H7 (cell line): ENCODE data around the gene MPP2. TPM values are rescaled to one million over a fixed set of nuclear protein-coding genes. Genes with fewer than 3 reads are reported as not detected.

Experiments used
- DNase-seq: peaks from one replicate; pipeline ENCODE4 v3.0.0; 2012
- H3K27me3 ChIP-seq: 2 replicates; pipeline ENCODE4 v1.6.0; 2011; ENCODE audit warnings: mild to moderate bottlenecking, low read length; ENCODE audit not compliant: control insufficient read depth, insufficient read depth
- H3K36me3 ChIP-seq: replicated peaks from 2 replicates; pipeline ENCODE4 v1.5.1; 2011; ENCODE audit warnings: low read length; ENCODE audit not compliant: control insufficient read depth, insufficient read depth
- H3K4me3 ChIP-seq: 2 replicates; pipeline ENCODE4 v1.5.1; 2011; ENCODE audit warnings: low read depth, mild to moderate bottlenecking, control low read depth, low read length, moderate library complexity; ENCODE audit not compliant: insufficient read depth
- total RNA-seq: library from RNA; depleted of rRNA; stranded (reverse); fragments of >200 nt; shearing (Covaris generic); gene quantifications from 2 replicates; pipeline ENCODE4 v1.2.3, GENCODE V29; 2014; rRNA removed

The MPP2 gene
- total RNA-seq, 1 experiment from 2014 or later, result 9.0 TPM

DNA sequence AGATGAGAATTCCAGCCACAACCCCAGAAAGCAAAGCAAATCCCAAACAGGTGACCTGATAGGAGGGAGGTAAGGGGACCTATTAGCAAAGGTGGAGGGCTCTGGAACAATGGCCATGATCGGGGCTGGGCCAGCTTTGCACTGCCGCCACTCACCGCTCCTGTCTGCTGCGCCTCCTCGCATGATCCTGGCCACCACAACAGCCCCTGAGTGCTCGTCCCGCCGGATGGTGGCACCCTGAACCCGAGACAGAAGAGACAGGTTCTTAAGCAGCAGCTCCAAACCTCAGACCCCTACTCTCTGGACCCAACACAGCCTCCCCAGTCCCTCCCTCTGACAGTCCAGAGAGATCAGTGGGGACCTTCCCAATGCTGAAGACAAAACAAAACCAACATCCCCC is 79.7 kb downstream of the MPP2 start:
- Histone ChIP-seq H3K36me3 (no peaks in the 10 kb centered on the region; the same call in 1 of the 2 replicates), H3K27me3 (no peaks in the 10 kb centered on the region; the same call in none of the 2 replicates), H3K4me3 (no peak overlapping the region)
- DNase-seq, result no peak

- Histone ChIP-seq H3K27me3 (no peaks in the 10 kb centered on the region), H3K36me3 (no peaks in the 10 kb centered on the region; the same call in 1 of the 2 replicates), H3K4me3 (no peak overlapping the region)
- DNase-seq, result no peak
Observed at GRCh38 chr17:43826206-43826605, 81.1 kb downstream of the MPP2 start.

DNA sequence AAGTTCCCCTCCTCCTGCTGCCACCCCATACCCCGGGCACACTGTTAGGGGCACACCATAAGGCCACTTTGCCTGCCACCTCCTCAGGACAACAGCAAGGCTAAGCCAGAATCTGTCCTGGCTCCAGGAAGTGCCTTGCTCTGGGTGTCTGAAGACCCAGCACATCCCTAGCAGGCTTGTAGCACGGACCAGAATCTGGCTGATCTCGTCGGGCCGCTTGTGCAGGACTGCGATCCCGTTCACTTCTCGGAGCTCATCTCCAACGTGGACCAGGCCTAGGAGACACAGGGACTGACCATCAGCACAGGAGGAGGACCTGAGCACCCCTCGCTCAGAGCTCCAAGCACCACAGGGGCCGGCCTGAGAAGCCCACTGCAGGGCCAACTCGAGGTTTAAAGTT is 81.8 kb downstream of the MPP2 start:
- no peak overlapping the region for H3K4me3 ChIP-seq

More for the DNA sequence above, 81.8 kb downstream of the MPP2 start:
- no peak for DNase-seq
- no peaks in the 10 kb centered on the region for H3K27me3 ChIP-seq
- no peaks in the 10 kb centered on the region; the same call in 1 of the 2 replicates for H3K36me3 ChIP-seq

Other genes starting within 250 kb of the MPP2 start
- gene MEOX1, start 245.6 kb downstream of the MPP2 start, total RNA-seq, result 0.18 TPM in 1 of 2 replicates, not detected in the other
- gene SOST, start 148.7 kb downstream of the MPP2 start, total RNA-seq, result not detected in 2 replicates
- 30.4 and 35.5 TPM in 2 replicates for gene DUSP3, start 128.6 kb downstream of the MPP2 start, total RNA-seq
- 0.21 and 0.37 TPM in 2 replicates for gene CFAP97D1, start 127.1 kb downstream of the MPP2 start, total RNA-seq
- gene MPP3, start 74.4 kb downstream of the MPP2 start, total RNA-seq, result 7.7 and 8.3 TPM in 2 replicates
- not detected in 2 replicates for gene CD300LG, start 60.4 kb downstream of the MPP2 start, total RNA-seq
- not detected in 2 replicates for gene PPY, start 34.9 kb upstream of the MPP2 start, total RNA-seq
- 0.67 and 1.8 TPM in 2 replicates for gene PYY, start 46.4 kb upstream of the MPP2 start, total RNA-seq
- 5.1 and 5.9 TPM in 2 replicates for gene NAGS, start 97.1 kb upstream of the MPP2 start, total RNA-seq
- 31.7 and 48.5 TPM in 2 replicates for gene TMEM101, start 107.4 kb upstream of the MPP2 start, total RNA-seq
- gene LSM12, start 159.1 kb upstream of the MPP2 start, total RNA-seq, result 101 and 109 TPM in 2 replicates
- gene G6PC3, start 163.2 kb upstream of the MPP2 start, total RNA-seq, result 94.0 and 104 TPM in 2 replicates
- gene HDAC5, start 216.1 kb upstream of the MPP2 start, total RNA-seq, result 72.5 and 89.0 TPM in 2 replicates
- gene HROB, start 234.4 kb upstream of the MPP2 start, total RNA-seq, result 12.9 and 15.7 TPM in 2 replicates